NCI-H2227 (cell line): ENCODE data around the gene BFSP2.
A peak's percentile ranks its signal among the peaks of the same experiment; 100 is the strongest.

Experiments used
- DNase-seq: peaks from one replicate; lab custom pipeline; 2025; ENCODE audit not compliant: unreplicated experiment; lab: John Stamatoyannopoulos, UW

The BFSP2 gene

DNA sequence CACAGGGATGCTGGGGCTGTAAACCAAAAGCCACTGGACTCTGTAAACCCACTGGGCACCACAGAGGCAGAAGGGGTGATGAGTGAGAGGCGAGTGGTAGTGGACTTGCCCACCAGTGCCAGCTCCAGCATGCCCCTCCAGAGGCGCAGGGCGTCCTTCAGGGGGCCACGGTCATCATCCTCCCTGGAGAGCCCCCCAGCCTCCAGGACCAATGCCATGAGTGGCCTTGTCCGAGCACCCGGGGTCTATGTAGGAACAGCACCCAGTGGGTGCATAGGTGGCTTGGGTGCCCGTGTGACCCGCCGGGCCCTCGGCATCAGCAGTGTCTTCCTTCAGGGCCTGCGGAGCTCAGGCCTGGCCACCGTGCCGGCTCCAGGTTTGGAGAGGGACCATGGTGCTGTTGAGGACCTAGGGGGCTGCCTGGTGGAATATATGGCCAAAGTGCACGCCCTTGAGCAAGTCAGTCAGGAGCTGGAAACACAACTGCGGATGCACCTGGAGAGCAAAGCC lies at the start of gene BFSP2:
TSS of gene BFSP2 (plus strand) at position 51 of the 510 bp plus-strand sequence. CDS start at position 79, 28 bp downstream.
- DNase-seq = no peak

GRCh38 chr3:133354721-133355120 lies 45.1 kb upstream of the BFSP2 start:
- no peak for DNase-seq

DNA sequence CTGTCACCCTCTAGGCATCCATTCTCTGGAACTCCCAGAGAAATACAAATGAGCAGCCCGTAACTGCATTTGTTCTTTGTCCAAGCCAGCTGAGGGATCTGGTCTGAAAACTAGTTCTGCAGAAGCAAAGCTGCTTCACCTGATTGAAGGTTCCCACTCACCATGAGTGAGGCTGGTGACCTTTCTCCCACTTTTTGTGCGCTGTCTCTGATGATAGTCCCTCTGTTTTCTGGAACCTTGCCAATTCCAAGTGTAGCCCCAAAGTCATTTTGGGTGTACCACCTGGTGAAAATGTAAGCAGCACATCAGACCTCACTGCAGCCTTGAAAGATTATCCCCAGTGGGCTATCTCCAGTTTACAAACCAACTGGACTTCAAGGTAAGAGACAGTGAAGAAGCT lies 39.4 kb upstream of the BFSP2 start:
- DNase-seq = no peak

DNA sequence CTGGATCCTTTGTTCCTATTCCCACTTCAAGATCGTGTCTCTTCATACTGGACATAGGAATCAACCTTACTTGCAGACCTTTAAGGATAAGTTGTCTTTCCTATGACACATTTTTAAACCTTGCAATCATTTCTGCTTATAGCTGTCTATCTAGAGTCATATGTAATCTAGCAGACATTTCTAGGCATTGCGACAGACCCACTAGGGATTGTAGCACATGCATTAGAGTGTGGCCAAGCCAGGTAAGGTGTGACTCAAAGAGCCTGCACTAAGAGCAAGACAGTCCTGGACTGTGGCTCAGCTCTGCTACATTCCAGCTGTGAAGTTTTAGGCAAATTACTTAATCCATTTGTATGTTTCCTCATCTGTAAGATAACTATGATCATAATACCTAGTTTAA lies 38.8 kb upstream of the BFSP2 start:
- DNase-seq = no peak

- no peak for DNase-seq
These were observed 38.4 kb upstream of the BFSP2 start for GRCh38 chr3:133361435-133361834.

DNA sequence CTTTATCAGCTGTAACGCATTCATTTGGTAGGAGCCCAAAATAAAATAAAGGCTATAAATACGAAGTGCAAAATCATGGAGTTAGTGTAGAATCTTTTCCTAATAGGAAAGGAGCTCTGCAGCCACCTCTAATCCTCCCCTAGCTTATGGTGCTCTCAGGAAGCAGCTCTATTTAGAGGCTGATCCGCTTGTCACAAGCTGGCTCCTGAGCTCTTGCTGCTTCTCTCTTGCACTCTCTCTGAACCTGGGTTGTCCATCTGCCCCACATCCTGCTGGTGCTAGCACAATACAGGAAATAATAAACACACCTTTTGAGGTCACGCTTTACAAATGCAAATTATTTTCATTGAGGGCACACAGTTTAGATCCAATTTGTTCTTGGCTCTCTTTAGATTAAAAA lies 37.3 kb upstream of the BFSP2 start:
- no peak for DNase-seq

- DNase-seq = no peak
These were observed 35.2 kb upstream of the BFSP2 start for GRCh38 chr3:133364704-133365103.

DNA sequence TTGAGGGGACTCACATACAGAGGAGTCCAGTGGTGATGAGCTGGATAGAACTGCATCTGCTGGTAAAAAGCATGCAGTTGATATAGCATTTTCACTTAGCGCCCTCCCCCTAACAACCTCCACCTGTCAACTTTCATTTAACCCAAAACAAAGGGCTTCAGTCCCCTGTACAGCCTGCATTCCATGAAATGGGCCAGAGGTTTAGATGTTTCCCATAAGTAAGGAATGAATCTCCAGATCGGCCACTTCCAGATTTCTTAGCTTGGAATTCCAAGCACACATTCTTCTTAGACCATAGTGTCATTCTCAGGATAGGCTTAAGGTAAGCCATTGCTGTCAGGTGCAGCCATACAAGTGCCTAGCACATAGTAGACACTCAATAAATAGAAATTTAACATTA lies 32.9 kb upstream of the BFSP2 start:
- DNase-seq = no peak

GRCh38 chr3:133367403-133367802 lies 32.5 kb upstream of the BFSP2 start:
- no peak for DNase-seq

- DNase-seq = no peak
These were observed 31.9 kb upstream of the BFSP2 start for GRCh38 chr3:133367956-133368355.

GRCh38 chr3:133368371-133369067 lies 31.3 kb upstream of the BFSP2 start:
- no peak for DNase-seq

DNA sequence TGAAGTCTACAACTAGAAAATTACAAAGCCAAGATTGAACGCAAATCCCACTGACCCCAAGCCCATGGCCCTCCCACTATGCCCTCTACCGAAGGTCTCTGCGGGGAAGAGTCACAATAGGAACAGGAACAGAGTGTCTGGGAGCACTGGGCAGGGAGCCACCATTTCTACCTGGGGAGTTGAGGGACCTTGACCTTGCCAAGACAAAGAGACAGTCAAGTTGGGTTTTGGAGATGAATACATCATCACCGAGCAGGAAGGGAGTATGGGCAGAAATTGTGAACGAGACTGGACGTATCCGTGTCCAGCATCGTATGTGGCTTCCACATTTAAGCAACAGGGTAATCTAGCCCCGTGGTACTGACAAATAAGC lies 30.8 kb upstream of the BFSP2 start:
- DNase-seq = no peak

GRCh38 chr3:133371181-133371580 lies 28.7 kb upstream of the BFSP2 start:
- no peak for DNase-seq

DNA sequence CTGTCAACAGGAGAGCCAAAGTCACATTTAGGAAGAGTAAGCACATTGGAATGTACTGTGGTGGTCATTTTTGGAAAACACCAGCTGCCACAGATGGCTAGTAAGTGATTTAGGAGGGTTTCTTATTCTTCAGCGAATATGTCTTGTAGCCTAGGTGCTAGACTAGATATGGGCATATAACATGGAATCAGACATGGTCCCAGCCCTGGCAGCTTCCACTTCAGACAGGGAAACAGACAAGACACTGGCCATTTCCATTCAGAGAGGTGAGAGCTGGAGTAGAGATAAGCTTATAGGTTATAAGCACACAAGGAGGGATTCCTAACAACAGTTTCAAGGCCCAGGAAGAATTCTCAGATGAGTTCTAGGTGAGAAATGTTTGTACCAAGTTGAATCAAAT lies 28.2 kb upstream of the BFSP2 start:
- DNase-seq = no peak

DNA sequence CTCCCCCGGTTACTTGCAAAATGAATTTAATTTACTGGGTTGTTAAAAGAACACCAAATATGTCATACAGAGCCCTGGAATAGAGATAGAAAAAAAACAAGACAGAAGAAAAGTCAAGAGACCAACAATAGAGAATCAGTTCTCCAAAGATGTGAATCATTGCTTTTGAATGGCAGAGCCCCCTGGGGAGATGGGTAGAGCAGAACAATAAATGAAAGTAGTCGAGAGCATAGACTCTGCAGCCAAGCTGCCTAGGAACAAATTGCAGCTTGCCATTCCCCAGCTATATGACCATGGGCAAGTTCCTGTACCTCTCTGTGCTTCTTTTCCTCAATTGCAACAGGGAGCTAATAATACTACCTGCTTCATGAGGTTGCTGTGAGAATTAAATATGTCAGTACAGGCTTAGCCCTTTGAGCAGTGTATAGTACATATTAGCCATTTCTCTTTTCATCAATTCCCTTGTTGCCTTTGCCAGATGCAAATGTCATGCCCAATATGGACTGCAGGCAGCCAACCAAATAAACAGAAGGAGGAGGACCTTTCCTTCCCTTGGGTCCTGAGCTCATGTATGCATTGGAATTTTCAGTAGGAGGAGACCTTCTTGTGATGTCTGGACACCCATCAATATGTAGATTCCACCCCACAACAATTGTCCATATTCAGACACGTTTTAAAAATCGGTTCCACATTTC lies 25.0 kb upstream of the BFSP2 start:
- DNase-seq = peak; percentile 29

DNA sequence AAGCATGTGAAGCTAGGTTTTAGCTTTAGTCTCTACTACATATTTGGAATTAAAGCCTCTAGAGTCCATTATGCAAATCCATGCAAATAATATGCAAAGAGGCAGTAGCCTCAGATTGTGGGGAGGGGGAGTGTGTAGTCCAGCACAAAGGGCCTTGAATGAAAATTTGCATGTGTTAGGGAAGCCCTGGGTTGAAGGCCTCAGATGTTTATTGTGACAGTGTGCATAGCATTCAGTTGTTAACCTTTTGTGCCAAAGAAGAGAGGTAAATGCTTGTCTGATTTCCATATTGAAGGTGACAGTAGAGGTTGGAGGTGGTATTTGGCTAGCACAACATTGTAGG lies 24.5 kb upstream of the BFSP2 start:
- no peak for DNase-seq

GRCh38 chr3:133376810-133377209 lies 23.0 kb upstream of the BFSP2 start:
- DNase-seq = no peak

DNA sequence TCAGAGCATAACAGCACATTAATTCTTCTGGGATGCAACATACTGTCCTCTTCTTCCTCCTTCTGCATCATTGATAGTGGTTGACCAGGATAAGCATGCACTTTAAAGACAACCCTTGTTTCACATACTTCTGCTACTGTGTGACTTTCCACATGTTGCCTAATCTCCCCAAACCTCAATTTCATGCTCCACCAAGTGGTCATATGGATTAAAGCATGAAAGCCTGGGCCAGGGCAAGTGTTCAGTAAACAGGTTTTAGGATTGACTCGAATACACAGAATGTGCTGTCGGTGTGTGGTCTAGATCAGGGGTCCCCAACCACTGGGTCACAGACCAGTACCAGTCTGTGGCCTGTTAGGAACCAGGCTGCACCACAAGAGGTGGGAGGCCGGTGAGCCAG lies 22.5 kb upstream of the BFSP2 start:
- peak; percentile 17 for DNase-seq

- DNase-seq = no peak
These were observed 19.9 kb upstream of the BFSP2 start for GRCh38 chr3:133379926-133380325.

DNA sequence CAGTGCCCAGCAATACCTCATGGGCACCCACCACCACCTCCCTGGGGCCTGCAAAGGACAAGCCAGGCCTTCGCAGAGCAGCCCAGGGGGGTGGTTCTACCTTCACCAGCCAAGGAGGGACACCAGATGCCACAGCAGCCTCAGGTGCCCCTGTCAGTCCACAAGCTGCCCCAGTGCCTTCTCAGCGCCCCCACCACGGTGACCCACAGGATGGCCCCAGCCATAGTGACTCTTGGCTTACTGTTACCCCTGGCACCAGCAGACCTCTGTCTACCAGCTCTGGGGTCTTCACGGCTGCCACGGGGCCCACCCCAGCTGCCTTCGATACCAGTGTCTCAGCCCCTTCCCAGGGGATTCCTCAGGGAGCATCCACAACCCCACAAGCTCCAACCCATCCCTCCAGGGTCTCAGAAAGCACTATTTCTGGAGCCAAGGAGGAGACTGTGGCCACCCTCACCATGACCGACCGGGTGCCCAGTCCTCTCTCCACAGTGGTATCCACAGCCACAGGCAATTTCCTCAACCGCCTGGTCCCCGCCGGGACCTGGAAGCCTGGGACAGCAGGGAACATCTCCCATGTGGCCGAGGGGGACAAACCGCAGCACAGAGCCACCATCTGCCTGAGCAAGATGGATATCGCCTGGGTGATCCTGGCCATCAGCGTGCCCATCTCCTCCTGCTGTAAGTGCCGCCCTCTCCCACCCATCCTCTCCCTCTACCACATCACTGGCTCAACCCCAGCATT lies 19.2 kb upstream of the BFSP2 start:
- DNase-seq = no peak

GRCh38 chr3:133381346-133382109 lies 18.3 kb upstream of the BFSP2 start:
- DNase-seq = no peak
